ENCODE results near the gene CMSS1.

The CMSS1 gene

DNA sequence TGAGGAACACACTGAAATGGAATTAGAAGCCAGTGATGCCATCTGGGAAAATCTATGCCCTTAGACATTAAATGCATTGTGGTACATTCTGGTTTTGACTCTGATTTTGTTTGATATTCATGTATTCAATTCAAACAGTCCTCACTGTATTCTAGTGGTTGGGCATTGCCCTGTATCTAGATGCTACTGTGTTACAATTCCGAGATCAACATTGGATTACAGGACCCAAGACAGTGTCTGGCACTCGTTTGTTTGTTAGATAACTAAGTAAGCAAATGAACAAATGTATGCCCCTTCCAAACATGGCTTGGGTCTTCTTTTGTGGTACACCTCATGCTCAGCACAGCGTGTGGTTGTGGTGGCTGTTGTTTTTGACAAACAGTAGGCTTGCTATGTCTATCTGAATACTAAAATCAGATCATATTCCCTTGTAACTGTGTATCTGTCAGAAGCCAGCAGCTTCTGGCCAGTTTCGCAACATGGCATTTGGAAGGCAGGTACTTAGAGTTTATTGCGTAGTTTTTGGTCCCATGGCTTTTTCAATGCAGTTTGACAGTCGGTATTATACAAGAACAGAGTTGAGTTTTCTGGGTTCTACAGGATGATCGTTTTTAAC is 290.9 kb downstream of the CMSS1 start:
- Histone ChIP-seq H3K27me3 (replicated peaks; ENCODE audit: insufficient read depth, low read length) (no peaks in the 10 kb centered on the region), H2AFZ (ENCODE audit: low read length) (no peak overlapping the region), H3K9me3 (replicated peaks; ENCODE audit: insufficient read depth, low read length) (no peaks in the 10 kb centered on the region), H3K79me2 (ENCODE audit: low read length) (no peaks in the 10 kb centered on the region), H3K4me2 (ENCODE audit: low read depth, low read length) (no peak overlapping the region), H3K36me3 (replicated peaks; ENCODE audit: insufficient read depth, low read length) (no peaks in the 10 kb centered on the region), H3K9me2 (replicated peaks; ENCODE audit: insufficient read depth, low read length) (no peaks in the 10 kb centered on the region), H3K4me3 (ENCODE audit: low read length) (no peak overlapping the region), H4K20me1 (ENCODE audit: insufficient read depth, low read length) (no peaks in the 10 kb centered on the region), H3F3A (ENCODE audit: insufficient read depth, low read length) (peaks cover 12% of the 10 kb centered on the region), H3K9ac (ENCODE audit: low read length) (no peak overlapping the region), H3K27ac (ENCODE audit: low read length) (no peak overlapping the region), H3K4me1 (ENCODE audit: low read length) (peaks cover 30% of the 10 kb centered on the region)
- no peak for DNase-seq
- TF ChIP-seq EZH2 (optimal IDR thresholded peaks at IDR 0.05; ENCODE audit: low read depth, low read length) (no peak), EZH2phosphoT487 (IDR thresholded peaks at IDR 0.05; ENCODE audit: low read length) (no peak)
- TF ChIP-seq, protein P1, sequence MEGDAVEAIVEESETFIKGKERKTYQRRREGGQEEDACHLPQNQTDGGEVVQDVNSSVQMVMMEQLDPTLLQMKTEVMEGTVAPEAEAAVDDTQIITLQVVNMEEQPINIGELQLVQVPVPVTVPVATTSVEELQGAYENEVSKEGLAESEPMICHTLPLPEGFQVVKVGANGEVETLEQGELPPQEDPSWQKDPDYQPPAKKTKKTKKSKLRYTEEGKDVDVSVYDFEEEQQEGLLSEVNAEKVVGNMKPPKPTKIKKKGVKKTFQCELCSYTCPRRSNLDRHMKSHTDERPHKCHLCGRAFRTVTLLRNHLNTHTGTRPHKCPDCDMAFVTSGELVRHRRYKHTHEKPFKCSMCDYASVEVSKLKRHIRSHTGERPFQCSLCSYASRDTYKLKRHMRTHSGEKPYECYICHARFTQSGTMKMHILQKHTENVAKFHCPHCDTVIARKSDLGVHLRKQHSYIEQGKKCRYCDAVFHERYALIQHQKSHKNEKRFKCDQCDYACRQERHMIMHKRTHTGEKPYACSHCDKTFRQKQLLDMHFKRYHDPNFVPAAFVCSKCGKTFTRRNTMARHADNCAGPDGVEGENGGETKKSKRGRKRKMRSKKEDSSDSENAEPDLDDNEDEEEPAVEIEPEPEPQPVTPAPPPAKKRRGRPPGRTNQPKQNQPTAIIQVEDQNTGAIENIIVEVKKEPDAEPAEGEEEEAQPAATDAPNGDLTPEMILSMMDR (IDR thresholded peaks at IDR 0.05; ENCODE audit: low read length): no peak

DNA sequence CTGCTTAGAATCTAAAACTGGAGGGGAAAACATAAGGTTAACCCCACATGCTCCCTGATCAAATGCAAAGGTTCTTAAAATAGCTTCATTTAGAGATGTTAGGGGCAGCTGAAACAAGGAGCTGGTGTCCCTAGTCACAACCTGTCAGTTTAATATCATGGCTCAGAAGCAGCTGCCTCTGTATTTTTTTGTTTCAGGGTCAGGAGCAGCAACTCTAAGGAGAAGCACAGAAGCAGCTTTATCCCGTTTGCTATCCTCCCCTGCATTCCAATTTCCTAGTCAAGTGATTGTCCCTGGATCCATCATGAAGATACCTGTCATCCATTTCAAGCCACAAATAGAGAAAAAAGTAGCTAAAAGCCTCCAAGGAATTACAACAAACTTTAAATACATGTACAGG is 292.5 kb downstream of the CMSS1 start:
- no peak overlapping the region for H3K4me2 ChIP-seq (ENCODE audit: low read depth, low read length)
- H3K9me3 ChIP-seq (replicated peaks; ENCODE audit: insufficient read depth, low read length): no peaks in the 10 kb centered on the region
- H3F3A ChIP-seq (ENCODE audit: insufficient read depth, low read length): no peaks in the 10 kb centered on the region
- H3K9ac ChIP-seq (ENCODE audit: low read length): no peak overlapping the region
- H3K9me2 ChIP-seq (replicated peaks; ENCODE audit: insufficient read depth, low read length): no peaks in the 10 kb centered on the region
- peaks cover 14% of the 10 kb centered on the region for H3K4me1 ChIP-seq (ENCODE audit: low read length)
- DNase-seq: no peak
- H2AFZ ChIP-seq (ENCODE audit: low read length): no peak overlapping the region
- H3K27me3 ChIP-seq (replicated peaks; ENCODE audit: insufficient read depth, low read length): no peaks in the 10 kb centered on the region
- no peaks in the 10 kb centered on the region for H4K20me1 ChIP-seq (ENCODE audit: insufficient read depth, low read length)
- no peak overlapping the region for H3K27ac ChIP-seq (ENCODE audit: low read length)
- TF ChIP-seq EZH2 (optimal IDR thresholded peaks at IDR 0.05; ENCODE audit: low read depth, low read length) (no peak), EZH2phosphoT487 (IDR thresholded peaks at IDR 0.05; ENCODE audit: low read length) (no peak)
- TF ChIP-seq, protein P1 (IDR thresholded peaks at IDR 0.05; ENCODE audit: low read length): no peak
- H3K36me3 ChIP-seq (replicated peaks; ENCODE audit: insufficient read depth, low read length): no peaks in the 10 kb centered on the region
- no peaks in the 10 kb centered on the region for H3K79me2 ChIP-seq (ENCODE audit: low read length)
- no peak overlapping the region for H3K4me3 ChIP-seq (ENCODE audit: low read length)

DNA sequence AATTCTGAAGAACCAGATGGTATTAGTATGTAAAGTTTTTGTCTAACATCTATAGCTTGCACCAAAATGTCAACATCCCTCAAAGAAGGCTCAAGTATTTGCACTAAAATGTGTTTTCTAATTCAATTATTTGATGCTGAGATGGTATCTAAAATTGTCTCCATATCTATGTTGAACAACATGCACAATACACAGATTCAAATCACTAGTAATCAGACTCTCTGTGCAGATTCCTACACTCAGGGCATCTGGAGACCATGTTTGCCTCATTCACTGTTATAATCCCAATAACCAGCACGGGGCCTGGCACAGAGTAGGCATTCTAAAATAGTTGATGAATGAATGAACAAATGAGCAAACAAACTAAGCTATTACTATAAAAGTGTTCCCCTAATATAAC is 294.1 kb downstream of the CMSS1 start:
- Histone ChIP-seq H3F3A (ENCODE audit: insufficient read depth, low read length) (no peaks in the 10 kb centered on the region), H3K36me3 (replicated peaks; ENCODE audit: insufficient read depth, low read length) (no peaks in the 10 kb centered on the region), H2AFZ (ENCODE audit: low read length) (no peak overlapping the region), H3K79me2 (ENCODE audit: low read length) (no peaks in the 10 kb centered on the region), H3K4me1 (ENCODE audit: low read length) (no peaks in the 10 kb centered on the region), H3K4me2 (ENCODE audit: low read depth, low read length) (no peak overlapping the region), H3K27me3 (replicated peaks; ENCODE audit: insufficient read depth, low read length) (no peaks in the 10 kb centered on the region), H3K9me3 (replicated peaks; ENCODE audit: insufficient read depth, low read length) (no peaks in the 10 kb centered on the region), H3K9me2 (replicated peaks; ENCODE audit: insufficient read depth, low read length) (no peaks in the 10 kb centered on the region), H3K9ac (ENCODE audit: low read length) (no peak overlapping the region), H3K4me3 (ENCODE audit: low read length) (no peak overlapping the region), H4K20me1 (ENCODE audit: insufficient read depth, low read length) (no peaks in the 10 kb centered on the region), H3K27ac (ENCODE audit: low read length) (no peak overlapping the region)
- no peak for TF ChIP-seq EZH2phosphoT487 (IDR thresholded peaks at IDR 0.05; ENCODE audit: low read length)
- TF ChIP-seq EZH2 (optimal IDR thresholded peaks at IDR 0.05; ENCODE audit: low read depth, low read length): no peak
- TF ChIP-seq, protein P1 (IDR thresholded peaks at IDR 0.05; ENCODE audit: low read length): no peak
- no peak for DNase-seq

Measured in MM.1S (cell line).